H9 (cell line): ENCODE data around the gene HPCAL4. TPM values are rescaled to one million over a fixed set of nuclear protein-coding genes. Genes with fewer than 3 reads are reported as not detected.

Experiments used
- DNase-seq: peaks from one replicate; pipeline ENCODE4 v3.0.0-alpha.2; 2017
- H2AFZ ChIP-seq: one replicate; pipeline ENCODE4 v1.6.1; 2013; ENCODE audit warnings: mild to moderate bottlenecking, low read length, control low read depth, moderate library complexity
- H2AK5ac ChIP-seq: 2 replicates; pipeline ENCODE4 v1.6.1; 2013; ENCODE audit warnings: low read length, control low read depth, mixed read lengths; ENCODE audit not compliant: insufficient read length
- H2BK120ac ChIP-seq: one replicate; pipeline ENCODE4 v1.6.1; 2013; ENCODE audit warnings: low read depth, mild to moderate bottlenecking, low read length, control low read depth, inconsistent platforms; ENCODE audit not compliant: poor library complexity, severe bottlenecking
- H2BK12ac ChIP-seq: 2 replicates; pipeline ENCODE4 v1.6.1; 2013; ENCODE audit warnings: low read length, control low read depth, mixed read lengths, low read depth; ENCODE audit not compliant: insufficient read length
- H2BK15ac ChIP-seq: 2 replicates; pipeline ENCODE4 v1.6.1; 2013; ENCODE audit warnings: low read depth, low read length, control low read depth
- H2BK20ac ChIP-seq: one replicate; pipeline ENCODE4 v1.6.1; 2013; ENCODE audit warnings: low read depth, mild to moderate bottlenecking, low read length, control low read depth, inconsistent platforms; ENCODE audit not compliant: poor library complexity, severe bottlenecking
- H2BK5ac ChIP-seq: 2 replicates; pipeline ENCODE4 v1.6.1; 2013; ENCODE audit warnings: low read length, control low read depth, mixed read lengths; ENCODE audit not compliant: insufficient read length
- H3K14ac ChIP-seq: 2 replicates; pipeline ENCODE4 v1.6.1; 2013; ENCODE audit warnings: low read length, control low read depth; ENCODE audit not compliant: insufficient read depth
- H3K18ac ChIP-seq: 2 replicates; pipeline ENCODE4 v1.6.1; 2013; ENCODE audit warnings: low read depth, mild to moderate bottlenecking, mixed read lengths, low read length, control low read depth; ENCODE audit not compliant: insufficient read length
- H3K23ac ChIP-seq: 2 replicates; pipeline ENCODE4 v1.6.1; 2013; ENCODE audit warnings: low read length, control low read depth, mixed read lengths, low read depth; ENCODE audit not compliant: insufficient read length
- H3K23me2 ChIP-seq: 2 replicates; pipeline ENCODE4 v1.6.1; 2013; ENCODE audit warnings: low read depth, mild to moderate bottlenecking, mixed read lengths, low read length, control low read depth; ENCODE audit not compliant: insufficient read length, poor library complexity, severe bottlenecking
- H3K27ac ChIP-seq: 2 replicates; pipeline ENCODE4 v1.5.1; 2013; ENCODE audit warnings: low read length, control low read depth, mixed read lengths, low read depth; ENCODE audit not compliant: insufficient read length
- H3K27me3 ChIP-seq: 2 replicates; pipeline ENCODE4 v1.6.1; 2013; ENCODE audit warnings: low read length, control low read depth, inconsistent platforms; ENCODE audit not compliant: insufficient read depth
- H3K4ac ChIP-seq: 2 replicates; pipeline ENCODE4 v1.6.1; 2013; ENCODE audit warnings: low read depth, mild to moderate bottlenecking, control low read depth, inconsistent platforms, low read length, moderate library complexity
- H3K4me1 ChIP-seq: 2 replicates; pipeline ENCODE4 v1.6.1; 2013; ENCODE audit warnings: low read length, control low read depth, inconsistent platforms; ENCODE audit not compliant: insufficient read depth
- H3K4me2 ChIP-seq: 2 replicates; pipeline ENCODE4 v1.6.1; 2013; ENCODE audit warnings: low read length, control low read depth, mixed read lengths; ENCODE audit not compliant: insufficient read length, insufficient read depth
- H3K56ac ChIP-seq: 2 replicates; pipeline ENCODE4 v1.6.1; 2013; ENCODE audit warnings: low read depth, mild to moderate bottlenecking, mixed read lengths, low read length, control low read depth; ENCODE audit not compliant: insufficient read length
- H3K79me1 ChIP-seq: 2 replicates; pipeline ENCODE4 v1.6.1; 2013; ENCODE audit warnings: low read depth, mild to moderate bottlenecking, moderate library complexity, low read length, control low read depth, inconsistent platforms; ENCODE audit not compliant: insufficient read depth, poor library complexity, severe bottlenecking
- H3K79me2 ChIP-seq: 2 replicates; pipeline ENCODE4 v1.6.1; 2013; ENCODE audit warnings: low read length, control low read depth, inconsistent platforms; ENCODE audit not compliant: insufficient read depth
- H3K9ac ChIP-seq: 2 replicates; pipeline ENCODE4 v1.6.1; 2013; ENCODE audit warnings: low read length, control low read depth, mixed read lengths; ENCODE audit not compliant: insufficient read length; ENCODE audit errors: extremely low read depth
- H3K9me3 ChIP-seq: one replicate; pipeline ENCODE4 v1.6.1; 2013; ENCODE audit warnings: low read depth, low read length, inconsistent platforms; ENCODE audit not compliant: control insufficient read depth
- H3T11ph ChIP-seq: one replicate; pipeline ENCODE4 v1.6.1; 2013; ENCODE audit warnings: mild to moderate bottlenecking, low read length, control low read depth, inconsistent platforms
- H4K20me1 ChIP-seq: one replicate; pipeline ENCODE4 v1.6.1; 2013; ENCODE audit not compliant: control insufficient read depth, insufficient read length, insufficient read depth
- H4K5ac ChIP-seq: 2 replicates; pipeline ENCODE4 v1.6.1; 2013; ENCODE audit warnings: low read depth, mild to moderate bottlenecking, mixed read lengths, low read length, control low read depth; ENCODE audit not compliant: insufficient read length
- H4K8ac ChIP-seq: replicated peaks from 2 replicates; pipeline ENCODE4 v1.6.1; 2013; ENCODE audit warnings: low read length, control low read depth, mixed read lengths, low read depth; ENCODE audit not compliant: insufficient read length
- H4K91ac ChIP-seq: 2 replicates; pipeline ENCODE4 v1.6.1; 2013; ENCODE audit warnings: low read depth, mild to moderate bottlenecking, moderate library complexity, mixed read lengths, low read length, control low read depth; ENCODE audit not compliant: insufficient read length
- H3K27ac Mint-ChIP-seq, 3 experiments: 2 replicates in 2 of 3; 3 replicates in 1 of 3; pipeline ENCODE4 v1.8.0; 2020 to 2021; ENCODE audit warnings: mixed read lengths in 3 of 3, mild to moderate bottlenecking in 1 of 3, moderate library complexity in 1 of 3
- H3K27me3 Mint-ChIP-seq: 2 replicates; pipeline ENCODE4 v1.8.0; 2021; ENCODE audit warnings: low read depth, mild to moderate bottlenecking, moderate library complexity, mixed read lengths
- H3K36me3 Mint-ChIP-seq, 3 experiments: 2 replicates in 2 of 3; 3 replicates in 1 of 3; pipeline ENCODE4 v1.8.0; 2020 to 2021; ENCODE audit warnings: low read depth in 3 of 3, mixed read lengths in 3 of 3; ENCODE audit not compliant: insufficient read depth in 1 of 3
- H3K4me1 Mint-ChIP-seq, 2 experiments: 2 replicates each; pipeline ENCODE4 v1.8.0; 2020; ENCODE audit warnings: mixed read lengths in 2 of 2
- H3K4me3 Mint-ChIP-seq, 2 experiments: 2 replicates in 1 of 2; 3 replicates in 1 of 2; pipeline ENCODE4 v1.8.0; 2020 to 2021; ENCODE audit warnings: mild to moderate bottlenecking in 2 of 2, mixed read lengths in 2 of 2, moderate library complexity in 1 of 2
- H3K9me3 Mint-ChIP-seq, 2 experiments: 2 replicates in 1 of 2; 3 replicates in 1 of 2; pipeline ENCODE4 v1.8.0; 2020; ENCODE audit warnings: mild to moderate bottlenecking in 2 of 2, mixed read lengths in 2 of 2, moderate library complexity in 1 of 2
- WGBS: extraction: QIAGEN DNeasy Blood & Tissue Kit; methylation state at CpG from one replicate; pipeline ENCODE4 v1.1.7; 2013; ENCODE audit warnings: missing lambda C conversion rate, low lambda C conversion rate, mixed read lengths; ENCODE audit not compliant: insufficient read length; ENCODE audit errors: extremely low coverage; 5-methylcytosine and 5-hydroxymethylcytosine counted together
- total RNA-seq: library from RNA; stranded (reverse); gene quantifications from 2 replicates; pipeline ENCODE4 v1.2.1, GENCODE V29; 2021
- TF ChIP-seq, protein P1 (sequence below): fragments of 200-600 bp; sonication (generic); conservative IDR thresholded peaks from 3 replicates; pipeline ENCODE4 v1.8.0; 2021; ENCODE audit warnings: antibody characterized with exemption, mild to moderate bottlenecking

Gene HPCAL4
- total RNA-seq, 1 experiment from 2014 or later, result 0.15 TPM

DNA sequence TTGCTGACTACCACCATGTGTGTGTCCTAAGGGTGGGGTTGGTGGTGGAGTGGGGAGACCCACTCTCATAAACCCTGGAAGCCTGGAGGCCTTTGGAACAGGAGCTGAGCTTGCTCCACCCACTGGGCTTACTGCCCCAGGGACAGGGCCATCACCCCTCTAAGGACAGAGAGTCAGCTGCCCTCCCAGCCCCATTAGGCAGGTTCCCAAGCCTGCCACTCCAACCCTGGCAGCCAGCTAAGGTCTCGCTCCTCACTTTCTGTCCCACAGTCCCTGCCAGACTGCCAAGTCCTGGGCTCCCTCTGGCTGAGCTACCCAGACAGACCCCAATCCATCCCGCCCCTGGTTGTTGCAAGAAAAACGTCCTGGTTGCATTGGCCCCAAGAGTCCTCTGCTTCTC, 23.1 kb downstream of the HPCAL4 start:
- H3K4me2 ChIP-seq, result no peak overlapping the region
- no peaks in the 10 kb centered on the region for H3K4me1 ChIP-seq
- no peak overlapping the region for H2AK5ac ChIP-seq
- no peak overlapping the region for H2BK5ac ChIP-seq
- H2AFZ ChIP-seq, result no peak overlapping the region
- H3K23ac ChIP-seq, result no peak overlapping the region
- no peak overlapping the region for H4K91ac ChIP-seq
- no peak overlapping the region for H3K27ac Mint-ChIP-seq
- no peak overlapping the region for H4K8ac ChIP-seq
- H3K56ac ChIP-seq, result no peak overlapping the region
- peaks cover 98% of the 10 kb centered on the region for H3K27me3 Mint-ChIP-seq
- no peak overlapping the region for H3K9ac ChIP-seq
- H3K14ac ChIP-seq, result no peak overlapping the region
- H3K4me1 Mint-ChIP-seq, result peaks cover 0 to 9% of the 10 kb centered on the region in 2 experiments; a peak in 2 of 4 replicates
- no peak overlapping the region for H3K4ac ChIP-seq
- H2BK120ac ChIP-seq, result no peak overlapping the region
- H3K9me3 Mint-ChIP-seq, result no peaks in the 10 kb centered on the region
- no peak overlapping the region for H2BK20ac ChIP-seq
- no peak overlapping the region for H2BK12ac ChIP-seq
- H3K79me2 ChIP-seq, result no peaks in the 10 kb centered on the region
- H3K18ac ChIP-seq, result no peak overlapping the region
- no peak overlapping the region for H3K4me3 Mint-ChIP-seq
- DNase-seq, result no peak
- peaks cover 7% of the 10 kb centered on the region for H3K23me2 ChIP-seq
- no peak overlapping the region for H4K5ac ChIP-seq
- no peaks in the 10 kb centered on the region for H3K79me1 ChIP-seq
- H2BK15ac ChIP-seq, result no peak overlapping the region
- TF ChIP-seq, protein P1, sequence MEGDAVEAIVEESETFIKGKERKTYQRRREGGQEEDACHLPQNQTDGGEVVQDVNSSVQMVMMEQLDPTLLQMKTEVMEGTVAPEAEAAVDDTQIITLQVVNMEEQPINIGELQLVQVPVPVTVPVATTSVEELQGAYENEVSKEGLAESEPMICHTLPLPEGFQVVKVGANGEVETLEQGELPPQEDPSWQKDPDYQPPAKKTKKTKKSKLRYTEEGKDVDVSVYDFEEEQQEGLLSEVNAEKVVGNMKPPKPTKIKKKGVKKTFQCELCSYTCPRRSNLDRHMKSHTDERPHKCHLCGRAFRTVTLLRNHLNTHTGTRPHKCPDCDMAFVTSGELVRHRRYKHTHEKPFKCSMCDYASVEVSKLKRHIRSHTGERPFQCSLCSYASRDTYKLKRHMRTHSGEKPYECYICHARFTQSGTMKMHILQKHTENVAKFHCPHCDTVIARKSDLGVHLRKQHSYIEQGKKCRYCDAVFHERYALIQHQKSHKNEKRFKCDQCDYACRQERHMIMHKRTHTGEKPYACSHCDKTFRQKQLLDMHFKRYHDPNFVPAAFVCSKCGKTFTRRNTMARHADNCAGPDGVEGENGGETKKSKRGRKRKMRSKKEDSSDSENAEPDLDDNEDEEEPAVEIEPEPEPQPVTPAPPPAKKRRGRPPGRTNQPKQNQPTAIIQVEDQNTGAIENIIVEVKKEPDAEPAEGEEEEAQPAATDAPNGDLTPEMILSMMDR, result no peak
- no peaks in the 10 kb centered on the region for H4K20me1 ChIP-seq
- peaks cover 57% of the 10 kb centered on the region for H3K27me3 ChIP-seq
- H3T11ph ChIP-seq, result no peak overlapping the region
- no peaks in the 10 kb centered on the region; a peak in 2 of 7 replicates for H3K36me3 Mint-ChIP-seq
- no peak overlapping the region for H3K27ac ChIP-seq
- WGBS, result no CpG with 5 or more reads among the region's 3 CpGs
- no peaks in the 10 kb centered on the region for H3K9me3 ChIP-seq
